GM19463 (cell line): Measurements from ENCODE around the gene CLEC18B.
A peak's percentile ranks its signal among the peaks of the same experiment; 100 is the strongest.
"Not testable (repeated sequence)": the region's sequence is repeated elsewhere in the genome, so short reads cannot be mapped to it uniquely, and the experiment has no call there.

ENCODE experiments used
- ATAC-seq: cut with Tn5 transposase; IDR thresholded peaks from one replicate; pipeline ENCODE4 v1.9.1; 2021; ENCODE audit warnings: mild to moderate bottlenecking, moderate library complexity; ENCODE audit not compliant: unreplicated experiment

The CLEC18B gene

GRCh38 chr16:74420612-74421481 is at the start of gene CLEC18B:
TSS of gene CLEC18B (minus strand) at chr16:74421478. CDS start at chr16:74421270, 208 bp downstream.
- ATAC-seq = not testable (repeated sequence)

DNA sequence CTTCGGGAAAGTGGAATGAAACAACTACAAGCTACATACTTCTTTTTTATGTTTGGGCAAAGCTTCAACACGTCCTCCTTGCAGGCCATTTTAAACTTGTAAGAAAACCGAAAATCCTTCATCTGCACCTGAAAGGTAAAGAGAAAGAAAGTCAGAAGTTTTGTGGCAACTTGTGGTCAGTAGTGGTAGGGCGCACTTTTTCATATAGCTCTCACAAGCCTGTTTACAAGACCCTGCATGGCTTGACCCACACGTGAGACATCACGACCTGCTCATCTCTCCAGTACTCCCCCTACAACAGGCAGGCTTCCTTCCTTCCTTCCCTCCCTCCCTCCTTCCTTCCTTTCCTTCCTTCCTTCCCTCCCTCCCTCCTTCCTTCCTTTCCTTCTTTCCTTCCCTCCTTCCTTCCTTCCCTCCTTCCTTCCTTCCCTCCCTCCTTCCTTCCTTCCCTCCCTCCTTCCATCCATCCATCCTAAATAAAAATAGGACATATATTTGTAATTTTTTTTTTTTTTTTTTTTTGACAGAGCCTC is 48.7 kb upstream of the CLEC18B start:
- no peak for ATAC-seq

DNA sequence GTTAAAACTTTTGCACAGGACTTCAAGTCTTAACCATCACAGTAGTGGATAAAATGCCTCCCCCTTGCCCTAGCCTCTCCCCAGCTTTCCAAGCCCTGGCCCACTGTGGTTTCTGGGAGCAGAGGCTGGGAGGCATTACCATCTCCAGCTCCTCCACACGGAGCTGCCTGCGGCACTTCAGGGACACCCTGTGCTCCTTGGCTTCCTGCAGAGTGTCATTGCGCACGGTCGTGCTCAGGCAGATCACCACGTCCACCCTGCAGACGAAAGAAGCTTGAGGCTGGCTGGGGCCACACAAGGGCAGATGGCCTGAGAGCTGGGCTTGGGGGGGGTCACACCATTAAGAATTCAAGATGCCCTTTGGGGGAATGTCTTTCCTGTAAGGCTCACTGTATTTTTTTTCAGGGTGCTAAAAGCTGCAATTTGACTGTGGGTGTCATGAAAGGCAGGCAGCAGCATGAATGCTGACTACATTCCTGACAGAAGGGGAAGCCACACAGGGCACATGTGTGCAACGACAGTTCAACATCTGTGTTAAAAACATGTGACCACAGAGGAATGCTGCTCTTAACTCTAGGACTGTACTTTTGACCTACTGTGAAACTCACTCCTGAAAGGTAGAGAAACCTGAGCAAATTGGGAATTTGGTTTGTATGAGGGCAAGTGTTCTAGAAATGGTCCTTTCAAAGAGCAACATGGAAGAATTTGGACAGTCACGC is 47.7 kb upstream of the CLEC18B start:
- ATAC-seq = no peak

- no peak for ATAC-seq
Measured at GRCh38 chr16:74466872-74467271, 45.6 kb upstream of the CLEC18B start.

DNA sequence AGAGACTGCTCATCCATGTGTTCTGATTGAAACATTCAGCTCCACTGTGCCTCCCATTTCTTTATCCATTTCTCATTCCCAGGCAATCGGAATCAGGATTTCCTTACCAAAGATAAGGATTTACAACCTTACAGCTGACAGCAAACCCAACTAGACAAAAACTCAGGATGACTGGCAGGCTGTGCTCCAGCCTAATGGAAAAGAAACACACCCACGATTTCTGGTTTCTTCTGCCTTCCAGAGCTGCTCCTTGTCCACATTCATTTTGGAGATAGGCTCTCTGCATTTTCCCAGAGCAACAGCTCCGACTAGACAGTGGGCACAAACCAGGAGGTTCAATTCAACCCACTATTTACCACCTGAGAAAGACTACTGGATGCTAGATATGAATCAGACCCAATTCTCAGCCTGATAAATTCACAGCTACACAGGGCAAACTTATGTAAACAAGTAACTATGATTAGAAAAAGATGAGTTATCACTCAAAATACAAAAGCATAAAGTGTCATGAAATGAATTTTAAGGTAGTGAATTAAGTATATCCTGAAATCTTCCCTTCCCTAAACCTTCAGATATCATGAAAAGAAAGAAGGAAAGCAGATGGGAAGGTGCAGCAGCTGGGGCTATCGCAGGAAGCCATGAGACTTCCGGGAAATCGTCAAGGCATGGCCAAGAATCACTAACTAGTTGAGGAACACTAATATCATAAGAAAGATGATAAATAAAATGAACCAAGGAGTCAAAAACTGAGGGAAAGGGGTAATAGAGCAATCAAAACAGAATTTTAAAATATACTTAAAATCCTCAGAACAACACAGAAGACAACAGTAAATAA is 44.8 kb upstream of the CLEC18B start:
- no peak for ATAC-seq

DNA sequence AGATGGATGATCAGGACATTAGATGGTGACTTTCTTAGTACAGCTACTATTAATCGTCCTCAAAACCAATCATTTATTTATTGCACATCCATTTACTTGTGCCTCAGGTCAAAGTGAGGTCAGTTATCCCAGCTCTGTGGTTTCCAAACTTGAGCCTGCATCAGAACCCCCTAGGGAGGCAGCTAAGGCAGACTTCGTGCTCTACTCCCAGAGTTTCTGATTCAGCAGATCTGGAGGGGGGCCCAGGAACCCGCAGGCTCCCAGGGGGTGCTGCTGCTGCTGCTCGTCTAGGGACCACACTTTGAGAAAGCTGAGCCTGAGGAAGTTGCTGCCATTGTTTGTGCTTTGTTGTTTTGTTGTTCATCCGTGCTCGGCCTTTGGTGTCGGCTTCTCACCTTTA is 44.0 kb upstream of the CLEC18B start:
- no peak for ATAC-seq

GRCh38 chr16:74463888-74464287 is 42.6 kb upstream of the CLEC18B start:
- peak; percentile 67 for ATAC-seq

- no peak for ATAC-seq
Measured at GRCh38 chr16:74462361-74462760, 41.1 kb upstream of the CLEC18B start.

DNA sequence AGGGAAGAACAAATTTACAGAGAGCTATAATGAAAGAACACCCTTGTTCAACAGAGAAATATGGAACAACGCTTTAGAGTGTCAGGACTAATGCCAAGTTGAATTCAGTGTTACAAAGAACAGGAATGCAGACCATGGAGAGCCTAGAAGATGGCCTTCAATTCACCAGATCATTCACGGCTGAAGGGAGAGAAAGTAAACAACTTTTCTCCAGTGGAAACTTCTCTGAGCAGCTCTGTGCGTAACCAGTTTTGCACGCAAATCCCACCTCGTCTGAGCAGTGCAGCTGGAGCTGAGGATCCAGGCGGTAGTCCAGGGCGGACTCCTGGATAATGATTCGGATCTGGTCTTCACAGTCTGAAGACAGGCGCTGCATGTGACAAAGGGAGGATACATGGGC is 40.5 kb upstream of the CLEC18B start:
- no peak for ATAC-seq

DNA sequence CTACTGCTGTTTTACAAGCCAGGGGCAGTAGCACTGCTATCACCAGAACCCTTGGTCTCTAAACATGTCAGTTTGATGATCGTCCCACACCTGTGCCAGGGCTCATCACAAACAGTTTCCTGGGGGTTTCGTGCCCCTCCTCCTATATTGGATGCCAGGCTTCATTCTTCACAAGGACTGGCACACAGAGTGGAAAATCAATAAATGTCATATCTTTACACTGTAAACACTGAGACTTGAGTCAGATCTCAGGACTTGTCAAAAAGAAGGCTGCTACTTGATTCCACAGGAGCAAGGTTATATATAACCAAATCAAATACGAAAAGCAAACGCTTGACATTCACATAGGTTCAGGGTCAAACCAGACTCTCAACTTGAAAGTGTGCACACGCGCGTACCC is 39.3 kb upstream of the CLEC18B start:
- no peak for ATAC-seq

- no peak for ATAC-seq
Measured at GRCh38 chr16:74456290-74456625, 35.0 kb upstream of the CLEC18B start.

- ATAC-seq = no peak
Measured at GRCh38 chr16:74455619-74456289, 34.5 kb upstream of the CLEC18B start.

DNA sequence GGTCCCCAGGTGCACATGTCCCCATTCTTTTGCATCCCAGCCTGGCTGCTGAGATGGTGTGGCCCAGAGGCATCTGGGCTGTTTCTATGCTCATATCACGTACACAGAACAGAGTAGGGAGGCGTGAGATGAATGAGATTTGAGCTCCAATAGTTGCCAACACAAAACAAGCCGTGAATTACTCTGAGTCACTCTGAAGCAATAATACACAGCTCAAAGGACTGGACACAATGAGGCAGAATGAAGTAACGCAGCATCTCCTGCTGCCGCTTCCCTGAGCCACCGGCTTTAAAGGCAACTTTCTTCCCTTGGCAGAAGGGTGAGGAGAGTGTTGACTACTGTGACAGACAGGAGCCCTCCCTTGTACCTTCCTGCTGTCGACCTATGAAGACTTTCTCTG is 33.9 kb upstream of the CLEC18B start:
- no peak for ATAC-seq

DNA sequence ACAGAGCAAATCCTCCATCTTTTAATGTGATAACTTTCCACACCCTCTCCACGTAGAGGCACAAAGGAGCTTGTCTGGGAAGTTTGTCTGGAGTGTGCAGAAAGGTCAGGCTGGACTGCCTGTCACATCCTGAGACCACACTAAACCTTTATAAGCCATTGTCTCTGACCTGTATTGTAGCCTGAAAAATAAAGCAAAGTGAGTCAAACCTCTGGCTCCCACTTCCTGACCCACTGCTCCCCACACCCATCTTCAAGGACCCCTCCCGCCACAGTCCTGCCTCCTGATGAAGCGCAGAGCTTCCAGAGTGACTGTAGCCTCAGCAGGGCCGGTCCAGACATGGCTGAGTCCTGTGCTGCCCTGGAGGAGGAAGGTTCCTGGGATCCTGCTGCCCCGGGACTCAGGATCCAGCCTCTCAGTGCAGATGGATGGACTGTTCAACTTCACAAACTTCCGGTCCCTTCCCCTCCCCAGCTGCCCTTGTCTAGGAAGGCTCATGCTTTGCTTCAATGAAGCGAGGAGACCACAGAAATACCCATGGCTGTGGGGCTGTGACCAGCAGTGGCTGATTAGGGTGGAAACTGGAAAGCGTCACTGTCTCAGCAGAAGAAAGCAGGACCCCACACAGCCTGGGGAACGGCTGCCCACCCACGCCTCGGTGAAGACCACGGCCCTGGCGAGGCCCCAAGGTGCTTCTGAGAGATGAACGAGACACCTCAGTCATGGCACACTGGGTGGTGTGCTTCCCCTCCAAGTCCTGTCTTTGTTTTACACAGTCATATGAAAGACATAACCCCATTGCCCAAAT is 30.9 kb upstream of the CLEC18B start:
- ATAC-seq = peak; percentile 89

- ATAC-seq = no peak
Measured at GRCh38 chr16:74450967-74451760, 29.9 kb upstream of the CLEC18B start.

DNA sequence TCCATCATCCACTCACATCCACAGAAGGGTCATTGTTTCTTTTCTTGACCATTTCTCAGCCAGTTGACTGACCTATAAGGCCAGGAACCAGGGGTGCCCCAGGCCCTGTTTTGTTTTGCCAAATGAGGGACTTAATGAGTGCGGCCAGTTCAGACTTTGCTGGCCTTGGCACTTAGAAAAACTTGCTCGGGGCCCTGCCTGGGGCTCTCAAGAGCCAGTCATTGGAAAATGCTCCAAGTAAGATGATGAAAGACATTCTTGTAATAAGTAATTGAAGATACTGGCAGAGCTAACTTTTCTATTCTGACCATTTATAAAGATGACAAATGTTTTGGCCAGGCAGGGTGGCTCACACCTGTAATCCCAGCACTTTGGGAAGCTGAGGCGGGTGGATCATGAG is 29.0 kb upstream of the CLEC18B start:
- ATAC-seq = no peak

- ATAC-seq = no peak
Measured at GRCh38 chr16:74449470-74449869, 28.2 kb upstream of the CLEC18B start.

- no peak for ATAC-seq
Measured at GRCh38 chr16:74448990-74449389, 27.7 kb upstream of the CLEC18B start.

DNA sequence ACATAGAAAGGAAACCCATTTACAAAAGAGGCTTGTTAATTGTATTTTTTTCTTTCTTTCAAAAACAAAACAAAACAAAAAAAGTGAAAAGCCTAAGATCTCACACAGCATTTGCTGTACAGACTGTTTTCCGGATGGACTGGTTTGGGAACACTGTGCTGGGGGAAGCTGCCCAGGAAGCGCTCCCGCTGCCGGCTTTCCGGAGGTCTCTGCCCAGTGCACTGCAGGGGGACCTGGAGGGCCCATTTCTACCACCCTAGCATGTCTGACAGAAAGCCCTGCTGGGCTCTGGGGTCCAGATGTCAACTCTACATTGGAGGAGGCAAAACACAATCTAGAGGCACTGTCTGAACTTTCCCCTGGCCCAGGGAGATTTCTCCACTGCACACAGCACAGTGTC is 26.3 kb upstream of the CLEC18B start:
- ATAC-seq = no peak
